ENCODE data around the gene ARHGAP29. TPM values are rescaled to one million over a fixed set of nuclear protein-coding genes. Genes with fewer than 3 reads are reported as not detected.

Gene ARHGAP29
- total RNA-seq, 4 donors from 2014 or later = 62.3 to 112 (median 88.9) TPM

DNA sequence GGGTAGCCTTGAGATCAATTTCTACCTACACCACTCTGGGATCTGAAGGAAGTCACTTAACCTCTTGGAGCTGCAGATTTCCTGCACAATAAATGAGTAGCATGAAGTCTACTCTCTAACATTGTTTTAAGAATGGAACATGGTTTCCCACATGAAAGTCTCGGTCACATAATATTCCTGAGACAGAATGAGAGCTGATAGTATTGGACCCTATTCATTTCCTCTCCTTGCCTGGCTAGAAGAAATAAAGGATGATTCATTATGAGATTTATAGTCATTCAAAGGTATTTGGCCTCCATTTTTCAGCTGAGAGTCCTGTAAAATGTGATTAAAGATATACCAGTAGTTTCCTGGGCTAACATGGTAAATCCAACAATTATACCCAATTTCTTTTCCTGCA lies 56.7 kb downstream of the ARHGAP29 start:
- TF ChIP-seq, protein P1, sequence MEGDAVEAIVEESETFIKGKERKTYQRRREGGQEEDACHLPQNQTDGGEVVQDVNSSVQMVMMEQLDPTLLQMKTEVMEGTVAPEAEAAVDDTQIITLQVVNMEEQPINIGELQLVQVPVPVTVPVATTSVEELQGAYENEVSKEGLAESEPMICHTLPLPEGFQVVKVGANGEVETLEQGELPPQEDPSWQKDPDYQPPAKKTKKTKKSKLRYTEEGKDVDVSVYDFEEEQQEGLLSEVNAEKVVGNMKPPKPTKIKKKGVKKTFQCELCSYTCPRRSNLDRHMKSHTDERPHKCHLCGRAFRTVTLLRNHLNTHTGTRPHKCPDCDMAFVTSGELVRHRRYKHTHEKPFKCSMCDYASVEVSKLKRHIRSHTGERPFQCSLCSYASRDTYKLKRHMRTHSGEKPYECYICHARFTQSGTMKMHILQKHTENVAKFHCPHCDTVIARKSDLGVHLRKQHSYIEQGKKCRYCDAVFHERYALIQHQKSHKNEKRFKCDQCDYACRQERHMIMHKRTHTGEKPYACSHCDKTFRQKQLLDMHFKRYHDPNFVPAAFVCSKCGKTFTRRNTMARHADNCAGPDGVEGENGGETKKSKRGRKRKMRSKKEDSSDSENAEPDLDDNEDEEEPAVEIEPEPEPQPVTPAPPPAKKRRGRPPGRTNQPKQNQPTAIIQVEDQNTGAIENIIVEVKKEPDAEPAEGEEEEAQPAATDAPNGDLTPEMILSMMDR (IDR thresholded peaks at IDR 0.05; ENCODE audit: low read depth) = no peak

- TF ChIP-seq, protein P1 (IDR thresholded peaks at IDR 0.05; ENCODE audit: low read depth) = no peak
Observed at GRCh38 chr1:94178901-94179300, 58.5 kb downstream of the ARHGAP29 start.

GRCh38 chr1:94169126-94169525 lies 68.3 kb downstream of the ARHGAP29 start:
- TF ChIP-seq, protein P1 (IDR thresholded peaks at IDR 0.05; ENCODE audit: low read depth) = no peak

- TF ChIP-seq, protein P1 (IDR thresholded peaks at IDR 0.05; ENCODE audit: low read depth) = no peak
Observed at GRCh38 chr1:94165843-94166242, 71.5 kb downstream of the ARHGAP29 start.

DNA sequence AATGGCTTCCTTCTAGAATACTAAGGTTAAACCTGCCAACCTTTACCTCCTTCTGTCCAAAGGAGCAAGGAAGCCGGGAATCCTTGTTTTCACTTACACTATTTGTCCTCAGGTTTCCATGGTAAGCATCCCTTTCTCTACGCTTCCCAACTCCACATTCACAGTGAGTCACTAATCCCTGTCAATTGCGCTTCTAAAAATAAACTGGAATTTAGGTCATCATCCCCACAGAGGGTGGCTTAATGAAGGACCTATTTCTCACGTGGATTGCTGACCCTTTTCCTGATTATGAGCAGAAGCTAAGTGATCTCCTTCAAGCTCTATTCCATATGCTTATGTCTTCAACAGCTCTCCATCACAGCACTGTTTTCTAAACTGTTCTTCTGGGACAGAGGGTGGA lies 76.6 kb downstream of the ARHGAP29 start:
- TF ChIP-seq, protein P1 (IDR thresholded peaks at IDR 0.05; ENCODE audit: low read depth) = no peak

- TF ChIP-seq, protein P1 (IDR thresholded peaks at IDR 0.05; ENCODE audit: low read depth) = no peak
Observed at GRCh38 chr1:94156096-94156625, 81.2 kb downstream of the ARHGAP29 start.

DNA sequence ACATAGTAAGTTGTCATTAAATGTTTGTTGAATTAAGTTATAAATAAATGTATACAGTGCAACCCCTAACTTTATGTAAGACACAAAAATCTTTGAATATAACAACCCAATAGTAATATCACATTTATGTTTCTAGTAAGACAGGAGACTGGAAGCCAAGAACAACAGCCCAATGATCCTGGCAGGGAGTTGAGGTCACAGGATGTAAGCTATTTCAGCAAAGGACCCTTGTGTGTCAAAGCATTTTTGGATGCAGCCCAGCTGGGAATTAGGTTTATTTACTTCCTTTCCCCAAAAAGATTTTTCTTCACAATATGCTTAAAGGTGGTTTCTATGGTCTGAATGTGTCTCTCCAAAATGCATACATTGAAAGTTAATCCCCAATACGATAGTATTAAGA lies 82.4 kb downstream of the ARHGAP29 start:
- TF ChIP-seq, protein P1 (IDR thresholded peaks at IDR 0.05; ENCODE audit: low read depth) = no peak
